GM18498 (cell line): ENCODE measurements around the gene DDX27.
"Not testable (repeated sequence)": the region's sequence is repeated elsewhere in the genome, so short reads cannot be mapped to it uniquely, and the experiment has no call there.

Experiments used
- ATAC-seq: cut with Tn5 transposase; IDR thresholded peaks from one replicate; pipeline ENCODE4 v1.9.1; 2021; ENCODE audit warnings: mild to moderate bottlenecking, moderate library complexity; ENCODE audit not compliant: unreplicated experiment

Gene DDX27, protein sequence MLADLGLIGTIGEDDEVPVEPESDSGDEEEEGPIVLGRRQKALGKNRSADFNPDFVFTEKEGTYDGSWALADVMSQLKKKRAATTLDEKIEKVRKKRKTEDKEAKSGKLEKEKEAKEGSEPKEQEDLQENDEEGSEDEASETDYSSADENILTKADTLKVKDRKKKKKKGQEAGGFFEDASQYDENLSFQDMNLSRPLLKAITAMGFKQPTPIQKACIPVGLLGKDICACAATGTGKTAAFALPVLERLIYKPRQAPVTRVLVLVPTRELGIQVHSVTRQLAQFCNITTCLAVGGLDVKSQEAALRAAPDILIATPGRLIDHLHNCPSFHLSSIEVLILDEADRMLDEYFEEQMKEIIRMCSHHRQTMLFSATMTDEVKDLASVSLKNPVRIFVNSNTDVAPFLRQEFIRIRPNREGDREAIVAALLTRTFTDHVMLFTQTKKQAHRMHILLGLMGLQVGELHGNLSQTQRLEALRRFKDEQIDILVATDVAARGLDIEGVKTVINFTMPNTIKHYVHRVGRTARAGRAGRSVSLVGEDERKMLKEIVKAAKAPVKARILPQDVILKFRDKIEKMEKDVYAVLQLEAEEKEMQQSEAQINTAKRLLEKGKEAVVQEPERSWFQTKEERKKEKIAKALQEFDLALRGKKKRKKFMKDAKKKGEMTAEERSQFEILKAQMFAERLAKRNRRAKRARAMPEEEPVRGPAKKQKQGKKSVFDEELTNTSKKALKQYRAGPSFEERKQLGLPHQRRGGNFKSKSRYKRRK

DNA sequence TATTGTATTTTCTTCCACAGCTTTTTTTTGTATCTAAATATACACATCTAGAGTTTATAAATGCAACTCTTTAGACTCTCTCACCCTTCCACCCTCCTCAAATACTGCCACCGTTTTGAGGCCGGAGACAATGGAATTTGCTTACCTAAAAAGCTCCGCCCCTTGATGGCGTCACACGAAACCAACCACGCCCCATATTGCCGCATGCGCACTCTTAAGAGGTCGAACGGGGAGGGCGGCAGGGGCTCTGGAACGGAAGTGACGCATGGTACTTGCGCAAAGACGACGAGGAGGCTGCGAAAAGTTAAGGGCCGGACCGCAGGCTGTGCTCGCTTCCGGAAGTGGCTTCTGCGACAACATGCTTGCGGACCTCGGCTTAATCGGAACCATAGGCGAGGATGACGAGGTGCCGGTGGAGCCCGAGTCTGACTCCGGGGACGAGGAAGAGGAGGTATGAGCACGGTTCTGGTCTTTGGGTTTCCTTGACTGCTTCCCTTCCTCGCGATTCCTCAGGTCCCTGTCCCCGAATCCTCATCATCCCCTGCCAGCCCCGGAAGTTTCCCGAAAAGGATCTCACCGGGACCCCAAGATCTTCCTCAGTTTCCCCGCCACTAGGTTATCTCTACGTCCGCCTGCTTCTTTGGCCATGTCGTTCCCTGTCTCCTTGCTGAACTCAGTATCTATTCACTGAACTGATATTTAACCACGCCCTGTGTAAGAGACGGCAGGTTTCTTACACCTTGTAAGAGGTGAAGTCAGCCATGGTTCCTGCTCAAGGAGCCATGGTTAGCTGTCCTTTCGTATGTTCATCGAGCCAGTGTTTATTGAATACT lies at the start of gene DDX27:
Gene DDX27, plus strand, starts transcription at position 326 of the 833 bp plus-strand sequence. Its CDS starts 33 bp downstream, at position 359.
- peak; percentile 89 for ATAC-seq

DNA sequence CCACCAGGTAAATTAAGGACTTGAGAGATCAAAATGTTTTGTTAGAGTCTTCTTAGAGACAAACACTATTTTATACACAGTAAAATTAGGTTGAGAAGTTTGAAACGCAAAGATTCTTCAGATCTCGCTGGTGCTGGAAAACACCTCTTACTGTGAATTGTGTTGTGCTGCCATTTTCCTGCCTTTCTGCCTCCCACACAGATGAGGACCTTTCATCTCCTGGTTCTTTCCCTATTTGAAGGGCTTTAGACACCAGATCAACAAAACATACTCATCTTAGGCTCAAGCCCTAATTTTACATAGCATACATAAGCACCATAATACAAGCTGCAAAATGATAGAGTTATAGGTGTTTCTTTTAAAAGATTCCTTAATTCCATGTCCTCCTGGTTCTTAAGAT lies 49.7 kb upstream of the DDX27 start:
- no peak for ATAC-seq

DNA sequence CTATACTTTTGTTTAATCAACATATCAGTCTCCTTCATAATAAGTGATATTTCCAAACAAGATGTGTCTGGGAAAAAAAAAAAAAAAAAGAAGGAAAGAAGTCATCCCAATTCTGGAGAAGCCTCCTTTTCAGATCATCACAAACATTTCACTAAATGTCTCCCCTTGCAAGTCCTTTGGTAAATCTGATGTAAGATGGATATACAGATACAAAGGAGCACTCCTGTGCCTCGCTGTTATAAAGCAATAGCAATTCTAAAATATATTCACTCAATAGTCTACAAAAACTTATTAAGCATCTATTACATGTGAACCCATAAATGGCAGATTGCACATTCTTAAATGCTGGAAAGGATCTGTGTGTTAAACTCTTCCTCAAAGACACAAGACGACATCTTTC lies 48.5 kb upstream of the DDX27 start:
- no peak for ATAC-seq

DNA sequence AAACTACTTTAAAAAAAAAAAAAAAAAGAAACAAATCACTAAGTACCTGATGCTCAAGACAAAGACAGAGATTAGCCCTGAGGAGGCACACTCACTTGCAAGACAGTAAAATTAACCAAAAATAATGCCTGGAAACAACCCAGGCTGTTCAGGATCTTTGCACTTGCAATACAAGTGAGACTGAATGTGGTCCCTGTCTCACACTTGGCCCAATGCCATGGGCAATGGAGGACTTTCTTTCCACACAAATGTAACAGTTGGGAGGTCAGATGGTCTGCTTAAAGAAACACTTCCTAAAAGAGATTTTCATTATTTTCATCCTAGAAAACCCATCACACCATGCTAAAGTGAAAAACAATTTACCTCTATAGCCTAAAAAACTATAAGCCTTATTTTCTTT lies 47.3 kb upstream of the DDX27 start:
- no peak for ATAC-seq

DNA sequence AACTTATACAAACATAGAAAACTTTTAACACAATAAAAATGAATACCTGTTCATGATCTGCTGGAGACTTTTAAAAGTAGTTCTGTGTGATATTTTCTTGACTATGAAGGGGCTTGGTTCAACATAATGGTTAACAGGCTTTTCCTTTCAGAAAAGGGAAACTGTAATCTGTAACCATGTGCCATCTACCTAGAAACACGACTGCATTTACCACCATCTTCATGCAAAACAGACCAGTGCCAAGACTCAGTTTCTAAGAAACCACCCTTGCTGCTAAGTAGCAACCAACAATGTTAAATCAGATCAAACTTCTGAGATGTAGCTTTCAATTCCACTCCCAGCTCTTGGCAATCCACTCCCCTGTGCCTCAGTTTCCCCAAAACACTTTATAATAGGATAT lies 46.8 kb upstream of the DDX27 start:
- peak; percentile 50 for ATAC-seq

DNA sequence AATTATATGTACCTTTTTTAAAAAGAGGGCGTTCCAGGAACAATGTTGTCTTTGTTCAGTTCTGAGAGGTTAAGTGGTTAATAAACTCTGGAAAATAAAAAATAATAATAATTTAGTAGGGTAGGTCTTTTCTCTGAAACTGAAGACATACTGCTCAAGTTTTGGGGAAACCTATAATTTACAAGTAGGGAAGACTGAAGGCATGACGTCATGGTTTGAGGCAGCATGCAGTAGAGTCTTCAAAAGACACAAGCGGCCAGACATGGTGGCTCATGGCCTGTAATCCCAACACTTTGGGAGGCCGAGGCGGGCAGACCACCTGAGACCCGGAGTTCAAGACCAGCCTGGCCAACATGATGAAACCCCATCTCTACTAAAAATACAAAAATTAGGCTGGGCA lies 45.0 kb upstream of the DDX27 start:
- ATAC-seq, result no peak

DNA sequence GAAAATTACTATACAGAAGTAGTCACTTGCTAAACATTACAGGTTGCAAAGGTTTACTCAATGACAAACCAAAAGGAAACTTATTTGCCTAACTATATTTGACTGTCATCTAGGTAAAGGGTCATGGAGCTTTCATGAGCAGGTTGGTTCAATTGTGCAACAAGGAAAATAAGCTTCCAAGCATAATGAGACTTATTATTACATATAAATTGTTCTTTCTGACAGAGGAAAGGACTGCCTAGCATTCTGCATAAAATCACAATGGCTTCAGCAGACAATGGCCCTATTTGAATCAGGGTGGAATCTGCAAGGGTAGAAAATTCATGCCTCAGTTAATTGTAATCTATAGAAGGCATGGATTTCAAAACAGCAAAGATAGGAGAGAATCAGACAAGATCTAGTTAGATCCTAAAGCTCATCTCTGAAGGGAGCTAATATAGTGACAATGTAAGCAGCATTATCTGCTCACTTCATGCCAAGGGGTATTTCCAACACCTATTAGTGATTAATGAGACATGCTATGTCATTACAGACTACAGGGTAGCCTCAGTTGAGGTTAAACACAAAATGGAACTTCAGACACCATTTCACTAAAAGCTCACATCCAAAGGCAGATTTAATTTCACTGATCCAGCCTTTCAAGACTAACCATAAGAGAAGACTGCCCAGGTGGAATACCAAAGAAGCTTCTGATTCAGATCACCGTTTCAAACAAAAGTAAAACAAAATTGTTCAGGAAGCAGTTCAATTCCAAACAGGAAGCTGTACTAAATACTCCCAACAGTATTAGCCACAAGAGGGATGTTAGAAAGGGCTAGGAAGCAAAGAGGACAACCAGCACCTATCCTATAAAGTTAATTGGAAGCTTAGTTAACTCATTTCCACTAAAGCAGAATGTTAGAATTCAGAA lies 39.6 kb upstream of the DDX27 start:
- peak; percentile 46 for ATAC-seq

DNA sequence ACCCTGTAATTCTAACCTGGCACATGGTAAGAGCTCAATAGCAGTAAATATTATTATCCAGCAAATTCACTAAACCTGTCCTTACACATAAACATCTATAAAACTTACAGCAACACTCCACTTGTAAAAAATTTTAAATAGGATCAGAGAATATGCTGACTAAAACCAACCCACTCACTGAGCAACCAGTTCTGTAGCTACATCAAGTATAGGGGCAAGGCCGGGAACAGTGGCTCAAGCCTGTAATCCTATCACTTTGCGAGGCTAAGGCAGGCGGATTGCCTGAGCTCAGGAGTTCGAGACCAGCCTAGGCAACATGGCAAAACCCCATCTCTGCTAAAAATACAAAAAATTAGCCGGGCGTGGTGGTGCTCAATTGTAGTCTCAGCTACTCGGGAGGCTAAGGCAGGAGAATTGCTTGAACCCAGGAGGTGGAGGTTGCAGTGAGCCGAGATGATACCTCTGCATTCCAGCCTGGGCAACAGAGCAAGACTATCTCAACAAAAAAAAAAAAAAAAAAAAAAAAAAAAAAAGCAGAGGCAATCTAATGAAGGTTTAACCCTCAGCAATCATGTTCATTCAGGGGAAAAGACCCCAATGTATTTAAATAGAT lies 37.8 kb upstream of the DDX27 start:
- no peak for ATAC-seq

DNA sequence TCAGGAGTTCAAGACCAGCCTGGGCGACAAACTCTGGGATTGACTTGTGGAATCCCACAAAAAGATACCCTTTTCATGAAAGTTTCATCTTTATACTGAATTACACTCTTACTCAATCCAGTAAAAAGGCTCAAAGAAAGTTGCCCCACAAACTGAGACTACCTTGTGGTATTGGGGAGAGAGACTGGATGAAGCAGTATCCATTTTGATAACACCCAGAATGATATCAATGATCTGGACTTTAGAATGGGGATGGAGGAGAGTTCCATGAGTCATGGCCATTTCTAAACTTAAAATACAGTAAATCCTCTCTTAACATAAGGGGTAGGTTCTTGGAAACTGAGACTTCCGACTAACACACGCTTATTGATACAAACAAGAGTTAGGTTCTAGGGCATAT lies 35.8 kb upstream of the DDX27 start:
- no peak for ATAC-seq

DNA sequence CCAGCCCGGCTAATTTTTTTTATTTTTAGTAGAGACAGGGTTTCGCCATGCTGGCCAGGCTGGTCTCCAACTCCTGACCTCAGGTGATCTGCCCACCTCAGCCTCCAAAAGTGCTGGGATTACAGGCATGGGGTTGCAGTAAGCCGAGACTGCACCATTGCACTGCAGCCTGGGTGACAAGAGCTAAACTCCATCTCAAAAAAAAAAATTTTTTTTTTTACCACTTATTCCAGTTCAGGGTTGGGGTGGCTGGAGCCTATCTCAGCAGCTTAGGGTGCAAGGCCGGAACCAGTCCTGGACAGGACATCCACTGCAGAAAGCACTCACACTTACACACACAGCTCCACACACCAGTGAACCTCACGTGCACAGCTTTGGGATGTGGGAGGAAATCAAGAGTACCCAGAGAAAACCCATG lies 35.1 kb upstream of the DDX27 start:
- not testable (repeated sequence) for ATAC-seq

DNA sequence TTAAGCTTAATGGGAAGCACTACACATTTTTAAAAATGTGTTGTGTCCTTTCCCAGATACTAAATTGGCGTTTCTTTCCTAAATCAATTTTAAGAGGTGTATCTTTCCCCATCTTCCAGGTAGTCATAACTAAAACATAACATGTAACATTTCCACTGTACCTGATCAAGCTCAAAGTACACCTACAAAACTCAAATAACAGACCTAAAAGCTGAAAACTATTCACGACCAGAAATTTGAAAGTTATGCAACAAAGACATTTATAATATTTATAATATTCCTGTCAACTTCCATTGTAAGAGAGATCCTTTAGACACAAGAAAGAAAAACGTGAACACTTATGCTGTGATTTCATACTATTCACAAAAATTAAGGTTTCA lies 34.5 kb upstream of the DDX27 start:
- no peak for ATAC-seq

DNA sequence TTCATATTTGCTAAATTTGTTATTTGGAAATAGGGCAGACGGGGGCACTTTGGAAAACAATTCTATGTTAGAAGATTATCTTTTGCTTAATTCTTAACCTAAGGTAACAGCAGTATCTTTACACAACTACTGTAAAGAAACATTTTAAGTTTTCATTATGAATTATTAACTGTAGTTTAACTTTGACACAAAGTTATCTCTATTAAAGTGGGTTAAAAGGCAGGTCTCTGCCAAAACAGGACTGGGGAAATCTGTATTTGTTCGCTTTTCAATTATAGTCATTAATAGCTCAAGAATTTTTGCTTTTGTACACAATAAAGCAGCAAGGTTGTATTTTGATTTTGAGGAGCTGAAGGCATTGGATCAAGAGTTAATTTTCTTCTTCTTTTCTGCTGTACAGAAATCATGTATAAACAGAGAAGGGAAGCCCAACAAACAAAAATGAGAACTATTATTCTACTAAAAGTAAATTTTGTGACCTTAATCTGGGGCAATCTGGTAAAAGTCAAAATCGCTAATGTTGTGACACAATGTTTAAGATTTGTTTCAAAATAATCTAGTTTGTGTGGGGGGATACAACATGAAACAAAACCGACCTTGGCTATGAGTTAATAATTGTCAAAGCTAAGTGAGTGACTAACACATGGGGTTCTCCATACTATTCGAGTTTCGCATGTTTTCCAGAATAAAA lies 34.0 kb upstream of the DDX27 start:
- no peak for ATAC-seq

DNA sequence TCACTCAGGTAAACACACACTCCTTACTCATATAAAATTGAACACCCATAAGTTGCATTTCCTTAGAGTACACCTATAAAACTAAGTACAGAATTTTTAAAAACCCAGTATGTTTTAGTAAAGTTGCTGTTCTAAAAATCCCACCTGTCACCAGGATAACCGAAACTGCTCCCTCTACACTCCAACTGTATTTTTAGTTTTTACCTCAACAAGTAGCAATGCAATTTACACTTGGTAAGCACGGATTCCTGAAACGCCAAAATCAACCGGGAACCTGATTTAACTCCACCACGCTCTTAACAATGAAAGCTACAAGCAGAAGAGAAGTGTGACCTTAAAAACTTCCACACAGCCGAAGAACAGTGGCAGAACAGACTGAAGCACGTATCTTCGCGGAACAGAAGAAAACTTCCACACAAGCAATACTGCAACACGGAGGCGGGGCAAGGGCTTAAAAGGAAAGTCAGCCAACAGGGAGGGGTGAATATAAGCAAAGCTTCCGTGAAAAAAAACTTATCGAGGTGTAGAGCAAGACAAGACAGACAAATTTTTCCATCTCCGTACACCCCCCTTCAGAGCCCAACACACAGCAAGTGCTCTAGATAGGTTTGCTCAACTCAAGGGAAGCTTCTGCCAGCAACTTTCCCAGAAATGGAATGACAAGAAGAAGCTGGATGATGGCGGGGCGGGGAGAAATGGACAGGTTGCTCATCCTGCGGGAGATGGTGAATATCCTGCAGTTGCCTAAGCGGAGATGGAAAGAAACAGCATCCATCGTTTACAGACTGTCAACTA lies 32.5 kb upstream of the DDX27 start:
- no peak for ATAC-seq

DNA sequence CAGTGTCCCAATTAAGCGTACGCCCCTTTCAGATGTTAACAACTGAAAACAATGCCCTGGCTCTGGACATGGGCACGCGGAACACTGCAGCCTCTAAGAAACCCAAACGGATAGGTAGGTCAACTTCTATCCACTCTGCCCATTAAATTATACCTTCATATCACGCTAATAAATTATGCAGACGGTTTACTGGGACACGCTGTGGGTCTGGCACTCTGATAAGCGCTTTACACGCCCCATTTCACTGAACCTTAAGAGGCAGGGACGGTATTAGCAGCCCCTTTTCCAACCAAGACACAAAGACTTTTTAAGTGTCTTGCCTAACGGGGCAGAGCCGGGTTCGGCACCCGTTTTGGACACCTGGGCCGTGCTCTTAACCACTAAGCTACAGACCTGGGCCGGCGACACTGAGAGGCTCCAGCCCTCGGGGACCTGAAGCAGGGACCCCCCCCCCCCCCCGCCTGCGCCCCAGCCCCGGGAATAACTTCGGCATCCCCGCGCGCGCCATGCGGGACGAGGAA lies 31.8 kb upstream of the DDX27 start:
- no peak for ATAC-seq

DNA sequence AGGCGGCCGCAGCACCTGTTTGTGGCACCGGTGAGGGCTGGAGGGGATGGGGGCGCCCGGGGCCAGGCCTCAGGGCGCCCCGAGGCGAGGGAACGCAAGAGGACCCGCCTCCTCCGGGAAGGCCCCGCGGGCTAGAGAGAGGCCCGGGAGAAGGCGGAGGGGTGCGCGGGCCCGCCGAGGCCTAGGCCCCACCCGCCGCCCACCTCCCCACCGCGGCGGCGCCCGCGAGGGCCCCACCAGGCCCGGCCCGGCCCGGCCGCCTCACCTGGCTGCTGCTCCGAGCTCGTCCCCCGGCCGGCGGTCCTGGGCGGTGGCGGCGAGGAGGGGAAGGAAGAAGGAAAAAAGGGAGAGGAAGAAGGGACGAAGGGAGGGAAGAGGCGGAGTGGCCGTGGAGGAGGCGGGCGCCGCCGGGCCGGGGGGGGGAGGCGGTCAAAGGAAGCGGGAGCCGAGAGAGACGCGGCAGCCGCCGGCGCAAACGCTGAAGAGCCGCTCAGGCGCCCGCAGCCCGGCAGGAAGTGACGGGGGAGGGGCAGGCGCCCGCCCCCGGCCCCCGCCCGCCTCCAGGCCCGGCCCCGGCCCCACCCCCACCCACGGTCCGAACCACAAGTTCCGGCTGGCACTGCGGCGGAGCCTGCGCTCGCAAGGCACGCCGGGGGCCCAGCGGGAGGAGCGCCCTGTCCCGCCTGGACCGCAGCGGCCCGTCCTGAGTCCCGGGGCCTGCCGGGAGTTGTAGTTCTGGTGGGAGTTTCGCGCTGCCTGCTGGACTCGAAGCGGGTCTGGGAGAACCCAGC lies 31.2 kb upstream of the DDX27 start, which contains the start of gene STAU1:
Gene STAU1, minus strand, starts transcription at position 484 of the 791 bp plus-strand sequence. CDS start 22,133 bp downstream, outside the sequence.
- peak; percentile 93 for ATAC-seq

DNA sequence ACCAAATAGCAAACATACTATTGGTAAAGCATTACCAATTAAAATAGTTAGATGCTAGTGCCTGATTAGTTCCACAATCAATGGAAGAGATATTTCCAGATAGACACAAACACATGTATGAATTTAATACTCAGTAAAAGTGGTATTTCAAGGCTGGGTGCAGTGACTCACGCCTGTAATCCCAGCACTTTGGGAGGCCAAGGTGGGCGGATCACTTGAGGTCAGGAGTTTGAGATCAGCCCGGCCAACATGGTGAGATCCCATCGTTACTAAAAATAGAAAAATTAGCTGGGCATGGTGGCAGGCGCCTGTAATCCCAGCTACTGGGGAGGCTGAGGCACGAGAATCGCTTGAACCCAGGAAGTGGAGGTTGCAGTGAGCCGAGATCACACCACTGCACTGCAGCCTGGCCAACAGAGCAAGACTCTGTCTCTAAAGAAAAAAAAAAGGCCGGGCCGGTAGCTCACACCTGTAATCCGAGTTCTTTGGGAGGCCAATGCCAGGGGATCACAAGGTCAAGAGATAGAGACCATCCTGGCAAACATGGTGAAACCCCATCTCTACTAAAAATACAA lies 26.2 kb upstream of the DDX27 start:
- not testable (repeated sequence) for ATAC-seq

DNA sequence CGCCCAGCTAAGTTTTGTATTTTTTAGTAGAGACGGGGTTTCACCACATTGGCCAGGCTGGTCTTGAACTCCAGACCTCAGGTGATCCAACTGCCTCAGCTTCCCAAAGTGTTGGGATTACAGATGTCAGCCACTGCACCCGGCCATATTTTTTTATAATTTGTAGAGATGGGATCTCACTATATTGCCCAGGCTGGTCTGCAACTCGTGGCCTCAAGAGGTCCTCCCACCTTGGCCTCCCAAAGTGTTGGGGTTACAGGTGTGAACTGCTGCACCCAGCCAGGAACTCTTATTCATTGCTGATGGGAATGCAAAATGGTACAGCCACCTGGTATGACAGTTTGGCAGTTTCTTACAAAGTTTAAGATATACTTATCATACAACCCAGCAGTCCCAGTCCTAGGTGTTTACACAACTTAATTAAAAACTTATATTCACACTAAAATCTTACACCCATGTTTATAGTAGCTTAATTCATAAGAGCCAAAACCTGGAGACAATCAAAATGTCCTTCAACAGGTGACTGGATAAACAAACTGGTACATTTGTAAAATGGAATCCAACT lies 19.4 kb upstream of the DDX27 start:
- no peak for ATAC-seq
